ENCODE data around the gene ARHGAP45.

- TF ChIP-seq POLR2A (IDR thresholded peaks at IDR 0.05; ENCODE audit: low read depth) (no peak), CTCF (IDR thresholded peaks at IDR 0.05) (no peak), POLR2AphosphoS5 (IDR thresholded peaks at IDR 0.05) (no peak)
These were observed 3.7 kb upstream of the ARHGAP45 start for GRCh38 chr19:1063030-1063908.
